ENCODE measurements around the gene RNF220.

RNF220 gene

DNA sequence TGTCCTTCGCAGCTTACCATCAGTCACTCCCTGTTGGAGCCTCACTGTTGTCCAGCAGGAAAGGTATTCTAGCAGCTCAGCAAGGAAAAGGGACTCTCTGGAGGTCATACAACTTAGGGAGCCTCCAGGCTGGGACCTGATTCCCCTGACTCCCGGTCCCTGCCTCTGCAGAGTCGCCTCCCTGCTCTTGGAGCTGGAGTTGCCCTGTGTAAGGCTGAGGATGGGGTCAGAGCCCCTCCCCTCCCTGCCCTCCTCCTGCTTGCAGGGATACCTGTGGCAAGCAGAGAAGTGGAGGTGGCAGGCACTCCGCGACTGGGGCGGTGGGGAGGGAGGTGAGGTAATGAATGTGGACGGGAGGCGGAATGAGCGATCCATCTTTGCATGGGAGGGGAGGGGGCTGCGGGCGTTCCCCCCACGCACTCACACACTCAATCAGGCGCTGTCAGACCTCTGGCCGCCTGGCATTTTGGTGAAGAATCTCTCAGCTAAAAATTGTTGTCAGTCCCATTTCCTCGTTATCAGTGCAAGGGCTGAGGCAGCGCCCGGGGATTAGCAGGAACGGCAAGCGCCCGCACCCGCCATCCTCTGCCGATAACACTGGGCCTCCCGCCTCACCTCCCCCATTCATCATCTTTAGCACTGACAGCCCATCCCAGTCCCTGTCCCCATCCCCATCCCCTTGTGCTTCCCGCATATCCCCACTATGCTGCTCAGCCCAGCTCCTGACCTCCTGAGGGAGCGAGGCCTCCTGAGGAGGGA is 204.9 kb downstream of the RNF220 start:
- Mint-ChIP-seq H3K9me3 (no peaks in the 10 kb centered on the region), H3K4me1 (ENCODE audit: low read depth) (no peaks in the 10 kb centered on the region), H3K4me3 (no peak overlapping the region), H3K27ac (no peak overlapping the region), H3K36me3 (ENCODE audit: low read depth) (no peaks in the 10 kb centered on the region), H3K27me3 (ENCODE audit: low read depth) (no peaks in the 10 kb centered on the region)

DNA sequence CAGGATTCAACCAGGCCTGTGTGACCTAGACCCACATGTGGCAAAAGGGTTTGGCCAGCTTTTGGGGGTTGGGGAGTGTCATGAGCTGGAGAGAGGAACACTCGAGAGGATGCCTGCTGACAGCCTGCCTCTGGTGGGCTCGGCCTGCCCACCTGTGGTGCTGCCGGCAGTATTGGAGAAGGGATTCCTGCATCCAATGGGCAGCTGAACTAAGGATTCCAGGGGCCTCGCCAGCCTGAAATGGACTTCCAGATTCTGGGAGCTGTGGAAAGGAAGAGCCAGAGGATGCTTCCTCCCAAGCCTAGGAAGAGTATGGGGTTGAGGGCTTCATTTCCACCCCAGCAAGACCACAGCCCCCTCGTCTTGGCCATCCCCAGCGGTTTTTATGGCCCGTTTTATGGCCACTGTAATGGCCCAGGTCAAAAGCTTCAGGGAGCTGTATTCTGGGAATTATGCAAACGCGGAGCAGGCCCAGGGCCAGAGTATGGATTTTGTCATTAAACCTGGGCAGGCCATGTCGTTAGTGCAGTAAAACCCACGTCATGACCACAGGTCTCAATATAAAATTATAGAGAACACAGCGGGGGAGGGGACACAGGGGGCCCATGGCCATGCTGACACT is 205.6 kb downstream of the RNF220 start:
- Mint-ChIP-seq H3K27me3 (ENCODE audit: low read depth) (peaks cover 4% of the 10 kb centered on the region), H3K4me1 (ENCODE audit: low read depth) (no peaks in the 10 kb centered on the region), H3K9me3 (no peaks in the 10 kb centered on the region), H3K36me3 (ENCODE audit: low read depth) (no peaks in the 10 kb centered on the region), H3K27ac (no peak overlapping the region), H3K4me3 (no peak overlapping the region)

DNA sequence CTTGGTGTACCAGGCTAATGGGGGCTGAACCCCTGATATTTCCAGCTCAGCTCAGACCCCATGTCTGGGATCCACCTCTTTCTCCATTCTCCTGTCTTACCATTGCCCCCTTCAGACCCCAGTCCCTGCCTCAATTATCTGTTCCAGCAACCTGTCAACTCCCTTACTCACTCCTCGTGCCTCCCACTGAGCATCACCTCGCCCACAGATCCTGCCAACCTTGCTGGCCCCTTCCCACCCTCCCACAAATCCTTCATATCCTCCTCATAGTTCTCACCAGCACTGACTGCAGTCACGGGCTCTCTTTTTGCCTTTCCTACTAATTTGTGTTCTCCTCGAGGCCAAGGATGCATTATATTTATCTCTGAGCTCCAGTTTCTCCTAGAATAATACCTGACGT is 206.4 kb downstream of the RNF220 start:
- Mint-ChIP-seq H3K36me3 (ENCODE audit: low read depth) (no peaks in the 10 kb centered on the region), H3K27ac (no peak overlapping the region), H3K9me3 (no peaks in the 10 kb centered on the region), H3K4me3 (no peak overlapping the region), H3K4me1 (ENCODE audit: low read depth) (no peaks in the 10 kb centered on the region), H3K27me3 (ENCODE audit: low read depth) (peaks cover 4% of the 10 kb centered on the region)

DNA sequence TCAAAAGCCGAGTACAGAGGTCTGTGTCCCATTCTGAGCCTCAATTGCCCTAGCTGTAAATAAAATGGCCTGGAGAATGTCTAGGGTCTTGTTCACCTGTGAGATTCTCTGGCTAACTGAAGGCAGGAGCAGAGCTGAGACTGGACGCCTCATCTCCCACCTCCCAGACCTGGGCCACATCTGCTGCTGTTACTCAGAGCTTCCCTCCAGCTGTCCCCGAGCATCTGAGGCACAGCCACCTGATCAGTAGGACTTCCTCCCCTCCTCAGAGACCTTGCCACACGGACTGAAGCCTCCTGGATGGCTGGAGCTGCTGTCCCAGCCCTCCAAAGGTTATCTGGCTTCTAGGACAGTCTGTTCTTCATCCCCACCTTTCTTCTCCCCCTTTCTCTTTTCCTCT is 206.8 kb downstream of the RNF220 start:
- peaks cover 4% of the 10 kb centered on the region for H3K27me3 Mint-ChIP-seq (ENCODE audit: low read depth)
- H3K9me3 Mint-ChIP-seq, result no peaks in the 10 kb centered on the region
- no peaks in the 10 kb centered on the region for H3K4me1 Mint-ChIP-seq (ENCODE audit: low read depth)
- no peak overlapping the region for H3K27ac Mint-ChIP-seq
- no peaks in the 10 kb centered on the region for H3K36me3 Mint-ChIP-seq (ENCODE audit: low read depth)
- H3K4me3 Mint-ChIP-seq, result no peak overlapping the region

DNA sequence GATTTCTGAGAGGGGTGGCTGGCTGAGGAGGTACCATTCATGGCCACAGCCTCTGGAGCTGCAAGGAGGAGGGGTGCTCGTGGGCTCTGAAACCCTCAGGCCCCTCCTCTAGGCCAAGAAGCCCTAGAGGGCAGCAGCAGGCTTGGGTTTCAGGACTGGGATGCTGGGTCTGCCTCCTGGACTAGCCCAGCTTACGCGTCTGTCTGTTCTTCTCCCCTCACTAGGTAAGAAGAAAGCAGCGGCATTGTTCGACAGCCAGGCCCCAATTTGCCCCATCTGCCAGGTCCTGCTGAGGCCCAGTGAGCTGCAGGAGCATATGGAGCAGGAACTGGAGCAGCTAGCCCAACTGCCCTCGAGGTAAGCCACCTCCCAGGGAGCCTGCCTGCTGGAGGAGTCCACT is 208.9 kb downstream of the RNF220 start:
- Mint-ChIP-seq H3K36me3 (ENCODE audit: low read depth) (no peaks in the 10 kb centered on the region), H3K4me3 (no peak overlapping the region), H3K9me3 (no peaks in the 10 kb centered on the region), H3K27me3 (ENCODE audit: low read depth) (peaks cover 9% of the 10 kb centered on the region), H3K4me1 (ENCODE audit: low read depth) (no peaks in the 10 kb centered on the region), H3K27ac (no peak overlapping the region)

DNA sequence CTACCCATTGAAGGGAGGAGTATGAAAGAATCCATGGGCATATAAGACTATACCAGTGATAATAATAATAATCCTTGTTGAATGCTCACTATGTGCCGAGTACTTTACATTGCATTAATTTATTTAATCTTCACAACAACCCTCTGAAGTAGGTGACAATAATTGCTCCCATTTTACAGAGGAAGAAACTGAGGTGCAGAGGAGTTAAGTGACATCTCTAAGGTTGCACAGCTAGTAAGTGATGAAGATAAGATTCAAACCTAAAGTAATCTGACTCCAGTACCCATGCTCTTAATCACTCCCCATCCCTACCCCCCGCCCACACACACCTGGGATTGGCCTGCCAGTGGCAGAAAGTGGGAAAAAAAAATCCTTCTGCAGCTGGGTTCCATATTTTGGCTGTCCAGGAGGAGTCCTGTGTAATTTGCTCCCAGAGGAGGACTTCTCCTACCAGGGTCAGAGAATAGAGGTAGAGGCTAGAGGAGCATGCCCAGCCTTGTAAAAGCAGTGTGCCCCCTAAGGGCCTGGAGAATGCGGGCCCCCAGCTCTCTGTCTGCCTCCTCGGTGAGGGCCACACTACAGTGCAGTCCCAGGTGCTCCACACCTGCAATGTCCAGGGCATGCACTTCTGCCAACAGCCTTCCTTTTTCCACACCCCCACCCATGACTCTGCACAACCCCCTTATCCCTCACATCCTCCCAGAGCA is 211.4 kb downstream of the RNF220 start:
- Mint-ChIP-seq H3K4me3 (no peak overlapping the region), H3K36me3 (ENCODE audit: low read depth) (no peaks in the 10 kb centered on the region), H3K4me1 (ENCODE audit: low read depth) (no peaks in the 10 kb centered on the region), H3K27ac (no peak overlapping the region), H3K27me3 (ENCODE audit: low read depth) (peaks cover 9% of the 10 kb centered on the region), H3K9me3 (no peaks in the 10 kb centered on the region)

DNA sequence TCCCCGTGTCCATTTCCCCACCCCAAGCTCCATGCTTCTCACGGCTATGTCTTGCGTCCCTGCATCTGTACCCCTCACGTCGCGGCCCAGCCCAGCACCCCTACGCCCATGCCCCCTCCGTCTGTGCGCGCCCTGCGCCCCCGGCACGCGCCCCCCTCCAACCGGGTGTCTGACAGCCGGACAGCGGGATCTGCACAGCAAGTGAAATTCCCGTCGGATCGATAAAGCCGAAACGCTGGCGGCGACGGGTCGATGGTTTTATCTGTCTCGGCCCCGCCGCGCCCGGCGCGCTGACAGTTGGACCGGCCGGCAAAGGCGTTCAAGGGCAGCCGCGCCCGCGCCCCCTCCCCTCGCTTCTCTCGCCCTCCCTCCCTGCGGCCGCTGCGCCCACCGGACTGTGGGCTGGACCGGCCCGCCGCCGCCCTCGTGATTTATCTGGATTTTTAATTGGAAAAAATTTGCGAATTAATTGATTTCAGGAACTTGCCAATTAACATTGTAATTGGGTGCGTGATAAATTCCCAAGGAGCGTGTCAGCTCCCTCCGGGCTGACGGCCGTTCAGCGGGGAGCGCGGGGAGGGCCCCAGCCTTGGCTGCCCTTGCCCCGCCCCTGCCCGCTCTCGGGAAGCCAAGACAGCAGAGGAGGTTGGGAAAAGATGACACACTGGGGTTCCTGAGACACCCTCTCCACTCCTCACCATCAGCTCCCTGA is 212.1 kb downstream of the RNF220 start:
- Mint-ChIP-seq H3K9me3 (no peaks in the 10 kb centered on the region), H3K27ac (no peak overlapping the region), H3K4me1 (ENCODE audit: low read depth) (no peaks in the 10 kb centered on the region), H3K27me3 (ENCODE audit: low read depth) (peaks cover 9% of the 10 kb centered on the region), H3K4me3 (no peak overlapping the region), H3K36me3 (ENCODE audit: low read depth) (no peaks in the 10 kb centered on the region)

DNA sequence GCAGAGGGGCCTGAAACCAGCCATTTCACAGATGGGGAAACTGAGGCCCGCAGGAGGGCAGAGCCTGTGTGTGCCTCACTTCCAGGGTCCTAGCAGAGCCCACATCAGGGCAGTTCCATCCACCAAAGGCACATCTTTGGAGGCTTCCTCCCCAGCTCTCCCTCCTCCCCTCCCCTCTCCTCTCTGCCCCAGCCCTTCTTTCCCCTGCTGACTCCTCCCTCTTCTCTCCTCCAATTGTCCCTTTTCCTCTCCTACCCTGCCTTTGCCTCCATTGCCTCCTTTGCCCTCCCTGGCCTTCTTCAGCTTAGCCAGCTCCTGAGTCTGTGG is 212.6 kb downstream of the RNF220 start:
- Mint-ChIP-seq H3K4me1 (ENCODE audit: low read depth) (no peaks in the 10 kb centered on the region), H3K27ac (no peak overlapping the region), H3K4me3 (no peak overlapping the region), H3K27me3 (ENCODE audit: low read depth) (peaks cover 9% of the 10 kb centered on the region), H3K36me3 (ENCODE audit: low read depth) (no peaks in the 10 kb centered on the region), H3K9me3 (no peaks in the 10 kb centered on the region)

DNA sequence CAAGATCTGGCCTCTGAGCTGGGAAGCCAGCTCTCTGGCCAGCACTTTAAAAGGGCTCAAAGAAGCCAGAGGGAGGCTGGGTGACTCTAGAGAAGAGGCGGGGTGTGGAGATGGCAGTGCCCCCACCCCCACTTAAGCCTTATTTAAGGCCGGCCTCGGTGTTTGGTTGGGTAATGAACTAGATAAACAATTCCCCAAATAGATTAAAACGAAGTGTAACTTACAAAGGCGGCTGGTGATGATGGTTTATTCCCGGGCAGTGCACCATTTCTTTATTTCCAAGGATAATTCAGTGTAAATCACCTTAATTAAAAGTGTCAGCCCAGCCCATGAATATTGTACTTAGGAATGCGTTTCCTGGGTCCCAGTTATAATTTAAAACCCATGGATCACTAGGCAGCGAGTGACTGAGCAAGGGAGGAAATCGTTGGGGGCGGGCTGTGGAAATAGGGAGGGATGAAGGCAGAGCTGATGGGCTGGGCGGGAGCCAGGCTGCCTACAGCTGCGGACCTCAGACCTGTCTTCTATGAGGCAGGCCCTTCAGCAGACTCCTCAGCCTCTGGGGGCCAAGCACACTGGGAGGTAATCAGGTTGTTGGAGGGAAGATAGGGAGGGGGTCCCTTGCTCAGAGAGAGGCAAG is 214.3 kb downstream of the RNF220 start:
- Mint-ChIP-seq H3K9me3 (no peaks in the 10 kb centered on the region), H3K4me3 (no peak overlapping the region), H3K36me3 (ENCODE audit: low read depth) (no peaks in the 10 kb centered on the region), H3K27me3 (ENCODE audit: low read depth) (peaks cover 9% of the 10 kb centered on the region), H3K27ac (no peak overlapping the region), H3K4me1 (ENCODE audit: low read depth) (no peaks in the 10 kb centered on the region)

DNA sequence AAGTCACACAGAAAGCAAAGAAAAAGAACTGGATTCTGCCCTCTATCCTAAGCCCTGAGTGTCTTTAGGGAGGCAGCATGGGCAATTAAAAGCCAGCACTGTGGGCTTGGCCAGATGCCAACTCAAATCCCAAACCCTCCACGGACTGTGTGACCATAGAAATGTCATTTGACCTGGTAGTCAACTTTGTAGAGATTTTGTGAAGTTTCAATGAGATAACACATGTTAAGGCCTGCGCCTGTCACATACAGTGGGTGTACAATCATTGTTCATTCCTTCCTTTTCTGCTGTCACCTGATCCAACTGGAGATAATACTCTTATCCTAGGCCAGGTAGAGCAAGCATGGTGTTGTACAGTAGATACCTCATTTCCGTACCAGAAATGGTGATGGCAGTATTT is 215.0 kb downstream of the RNF220 start:
- no peaks in the 10 kb centered on the region for H3K9me3 Mint-ChIP-seq

DNA sequence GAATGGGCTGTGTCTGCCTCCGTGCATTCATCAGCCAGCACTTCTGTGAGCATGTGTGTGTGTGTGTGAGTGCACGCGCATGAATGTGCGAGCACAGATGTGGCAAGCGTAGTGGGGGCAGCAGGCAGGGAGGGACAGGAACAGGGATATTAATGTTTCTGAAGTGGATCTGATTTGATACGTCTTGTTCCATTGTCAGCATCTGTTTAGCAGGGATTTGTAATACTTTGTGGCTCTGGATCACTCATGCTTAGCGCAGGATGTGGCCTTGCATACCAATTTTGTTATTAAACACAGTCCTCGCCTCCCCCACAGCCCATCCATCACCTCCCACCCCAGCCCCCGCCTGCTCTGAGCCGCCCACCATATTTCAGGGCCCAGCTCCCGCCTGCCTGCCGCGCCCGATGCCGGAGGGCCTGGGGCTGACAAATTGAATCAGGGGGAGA is 216.8 kb downstream of the RNF220 start:
- Mint-ChIP-seq H3K27ac (no peak overlapping the region), H3K27me3 (ENCODE audit: low read depth) (peaks cover 5% of the 10 kb centered on the region), H3K36me3 (ENCODE audit: low read depth) (no peaks in the 10 kb centered on the region), H3K4me1 (ENCODE audit: low read depth) (no peaks in the 10 kb centered on the region), H3K4me3 (no peak overlapping the region), H3K9me3 (no peaks in the 10 kb centered on the region)

More for the DNA sequence above, 215.0 kb downstream of the RNF220 start:
- Mint-ChIP-seq H3K27ac (no peak overlapping the region), H3K4me3 (no peak overlapping the region), H3K27me3 (ENCODE audit: low read depth) (peaks cover 9% of the 10 kb centered on the region), H3K36me3 (ENCODE audit: low read depth) (no peaks in the 10 kb centered on the region), H3K4me1 (ENCODE audit: low read depth) (no peaks in the 10 kb centered on the region)

DNA sequence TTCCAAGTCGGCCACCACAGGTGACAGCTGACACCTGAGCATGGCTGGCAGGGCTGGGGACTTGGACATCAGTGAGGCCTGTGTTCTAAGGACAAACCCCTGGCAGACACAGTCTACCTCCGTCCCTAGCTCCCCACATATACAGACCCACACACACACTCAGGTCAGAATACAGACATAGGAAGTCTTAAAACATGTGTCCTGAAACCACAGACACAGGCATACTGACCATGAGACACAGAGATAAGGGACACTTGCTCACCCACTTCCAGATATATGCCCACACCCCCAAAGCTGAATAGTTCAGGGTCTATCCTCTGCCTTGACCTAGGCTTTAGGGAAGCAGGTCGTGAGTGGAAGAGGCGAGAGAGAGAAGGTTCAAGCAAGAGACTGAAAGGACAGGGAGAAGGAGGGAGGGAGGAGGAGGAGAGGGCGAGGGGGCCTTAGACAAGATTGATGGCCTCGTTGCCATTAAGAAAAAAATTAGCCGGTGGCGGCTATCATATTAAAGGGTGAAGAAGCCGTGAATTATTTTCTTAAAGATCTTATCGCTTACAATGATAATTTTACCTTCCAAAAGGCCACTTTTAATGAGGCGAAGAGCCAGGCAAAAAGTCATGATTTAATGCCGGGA is 219.3 kb downstream of the RNF220 start:
- Mint-ChIP-seq H3K27me3 (ENCODE audit: low read depth) (no peaks in the 10 kb centered on the region), H3K36me3 (ENCODE audit: low read depth) (no peaks in the 10 kb centered on the region), H3K27ac (no peak overlapping the region), H3K4me1 (ENCODE audit: low read depth) (no peaks in the 10 kb centered on the region), H3K9me3 (no peaks in the 10 kb centered on the region), H3K4me3 (no peak overlapping the region)

DNA sequence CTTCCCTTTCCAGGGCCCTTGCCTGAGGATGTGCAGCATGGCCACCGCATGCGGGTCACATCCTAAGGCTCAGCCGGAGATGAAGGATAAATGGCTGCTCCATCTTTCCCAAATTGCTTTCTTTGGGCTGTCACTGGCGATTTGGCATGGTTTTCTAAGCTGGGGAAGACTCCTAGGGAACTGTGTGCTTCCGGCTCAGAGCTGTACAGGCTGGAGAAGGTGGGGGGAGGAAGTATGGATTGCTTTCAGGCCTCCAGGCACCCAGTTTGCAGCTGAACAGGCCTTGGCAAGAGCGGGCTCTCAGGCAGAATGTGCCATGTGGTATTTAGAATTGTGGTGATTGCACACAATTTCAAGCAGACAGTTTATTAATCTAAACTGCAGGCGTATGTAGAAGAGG is 220.3 kb downstream of the RNF220 start:
- Mint-ChIP-seq H3K27me3 (ENCODE audit: low read depth) (no peaks in the 10 kb centered on the region), H3K9me3 (no peaks in the 10 kb centered on the region), H3K4me3 (no peak overlapping the region), H3K36me3 (ENCODE audit: low read depth) (peaks cover 1% of the 10 kb centered on the region), H3K4me1 (ENCODE audit: low read depth) (peaks cover under 1% of the 10 kb centered on the region), H3K27ac (no peak overlapping the region)

Data from T-helper 1 cell treated with Interleukin-12 subunit alpha and Interleukin-12 subunit beta and Interleukin-4 antibody, amounts not matched to agents 30 μg/mL and 1 μg/mL, for 36 hours (primary cell).